Endodermal cell (in vitro differentiated cells): ENCODE data around the gene TF. TPM values are rescaled to one million over a fixed set of nuclear protein-coding genes. Genes with fewer than 3 reads are reported as not detected.

Experiments
- DNase-seq: peaks from one replicate; pipeline ENCODE4 v3.0.0-alpha.2; 2017
- H3K27ac ChIP-seq: 2 replicates; pipeline ENCODE4 v1.5.1; 2013; ENCODE audit warnings: mild to moderate bottlenecking, low read depth, low read length, moderate library complexity
- H3K27me3 ChIP-seq: 2 replicates; pipeline ENCODE4 v1.6.1; 2013; ENCODE audit warnings: mild to moderate bottlenecking, low read length, moderate library complexity; ENCODE audit not compliant: insufficient read depth, control insufficient read depth, poor library complexity, severe bottlenecking
- H3K36me3 ChIP-seq: 2 replicates; pipeline ENCODE4 v1.7.0; 2013; ENCODE audit warnings: mild to moderate bottlenecking, low read length, moderate library complexity; ENCODE audit not compliant: control insufficient read depth, insufficient read depth
- H3K4me1 ChIP-seq: one replicate; pipeline ENCODE4 v1.7.0; 2013; ENCODE audit warnings: low read length; ENCODE audit not compliant: control insufficient read depth, insufficient read depth
- H3K4me3 ChIP-seq: 2 replicates; pipeline ENCODE4 v1.5.1; 2013; ENCODE audit warnings: mild to moderate bottlenecking, low read length, moderate library complexity
- H3K9ac ChIP-seq: 2 replicates; pipeline ENCODE4 v1.6.1; 2013; ENCODE audit warnings: mild to moderate bottlenecking, low read length, moderate library complexity; ENCODE audit not compliant: poor library complexity, severe bottlenecking; ENCODE audit errors: extremely low read depth
- H3K9me3 ChIP-seq: 2 replicates; pipeline ENCODE4 v1.6.1; 2013; ENCODE audit warnings: mild to moderate bottlenecking, low read length, moderate library complexity; ENCODE audit not compliant: control insufficient read depth
- H3K27ac Mint-ChIP-seq: 2 replicates; pipeline ENCODE4 v1.8.0; 2020; ENCODE audit warnings: mixed read lengths
- H3K27me3 Mint-ChIP-seq: 2 replicates; pipeline ENCODE4 v1.8.0; 2021; ENCODE audit warnings: mild to moderate bottlenecking, mixed read lengths; ENCODE audit not compliant: insufficient read depth
- H3K36me3 Mint-ChIP-seq: 2 replicates; pipeline ENCODE4 v1.8.0; 2020; ENCODE audit warnings: low read depth, mixed read lengths
- H3K4me1 Mint-ChIP-seq: 2 replicates; pipeline ENCODE4 v1.8.0; 2020; ENCODE audit warnings: mixed read lengths
- H3K4me3 Mint-ChIP-seq: 2 replicates; pipeline ENCODE4 v1.8.0; 2020; ENCODE audit warnings: mild to moderate bottlenecking, moderate library complexity, mixed read lengths
- H3K9me3 Mint-ChIP-seq: 2 replicates; pipeline ENCODE4 v1.8.0; 2020; ENCODE audit warnings: mild to moderate bottlenecking, mixed read lengths
- CTCF ChIP-seq: fragments of 200-600 bp; sonication (generic); conservative IDR thresholded peaks from 2 replicates; pipeline ENCODE4 v1.5.0; 2021; ENCODE audit warnings: antibody characterized with exemption, mild to moderate bottlenecking
- WGBS, 2 experiments: methylation state at CpG; one replicate each; pipeline versions ENCODE4 v1.1.5 to v1.1.7; 2013; ENCODE audit warnings: missing lambda C conversion rate in 2 of 2, mixed read lengths in 1 of 2; ENCODE audit not compliant: insufficient coverage in 1 of 2, insufficient read length in 1 of 2; 5-methylcytosine and 5-hydroxymethylcytosine counted together
- total RNA-seq, 2 donors: library from RNA; stranded (reverse); fragmentation: NEBNext Ultra II Directional in 1 of 2; extraction: Animal tissue kit (Norgen Biotek cat#: 25700) in 1 of 2; gene quantifications; 2 replicates in 1 of 2; 3 replicates in 1 of 2; pipeline ENCODE4 v1.2.1, GENCODE V29; 2021

TF gene
- total RNA-seq, 2 donors from 2014 or later, result 0.40 to 3.0 TPM

- Mint-ChIP-seq H3K9me3 (no peaks in the 10 kb centered on the region), H3K27ac (no peak overlapping the region), H3K27me3 (peaks cover 14% of the 10 kb centered on the region), H3K36me3 (no peaks in the 10 kb centered on the region), H3K4me3 (no peak overlapping the region), H3K4me1 (no peaks in the 10 kb centered on the region)
- H3K4me3 ChIP-seq, result no peak overlapping the region
- H3K27me3 ChIP-seq, result no peaks in the 10 kb centered on the region
- WGBS, 2 experiments, result 70 to 87% methylated on average over 3 of the region's 3 CpGs
- no peak overlapping the region for H3K9ac ChIP-seq
- H3K36me3 ChIP-seq, result no peaks in the 10 kb centered on the region
- no peak overlapping the region for H3K27ac ChIP-seq
- DNase-seq, result peak; percentile 26
- no peak for TF ChIP-seq CTCF
- no peaks in the 10 kb centered on the region for H3K9me3 ChIP-seq
- H3K4me1 ChIP-seq, result no peaks in the 10 kb centered on the region
Measured at GRCh38 chr3:133699903-133700302, 46.3 kb upstream of the TF start.

GRCh38 chr3:133700351-133700750 is 45.8 kb upstream of the TF start:
- Mint-ChIP-seq H3K4me1 (peaks cover under 1% of the 10 kb centered on the region), H3K27me3 (peaks cover 14% of the 10 kb centered on the region), H3K36me3 (no peaks in the 10 kb centered on the region), H3K4me3 (no peak overlapping the region), H3K27ac (no peak overlapping the region), H3K9me3 (no peaks in the 10 kb centered on the region)
- 72 to 87% methylated on average over 2 to 6 of the region's 6 CpGs for WGBS, 2 experiments
- no peak overlapping the region for H3K9ac ChIP-seq
- H3K27me3 ChIP-seq, result no peaks in the 10 kb centered on the region
- no peaks in the 10 kb centered on the region for H3K36me3 ChIP-seq
- no peaks in the 10 kb centered on the region for H3K9me3 ChIP-seq
- H3K4me1 ChIP-seq, result no peaks in the 10 kb centered on the region
- no peak for DNase-seq
- no peak overlapping the region for H3K4me3 ChIP-seq
- TF ChIP-seq CTCF, result no peak
- no peak overlapping the region for H3K27ac ChIP-seq

DNA sequence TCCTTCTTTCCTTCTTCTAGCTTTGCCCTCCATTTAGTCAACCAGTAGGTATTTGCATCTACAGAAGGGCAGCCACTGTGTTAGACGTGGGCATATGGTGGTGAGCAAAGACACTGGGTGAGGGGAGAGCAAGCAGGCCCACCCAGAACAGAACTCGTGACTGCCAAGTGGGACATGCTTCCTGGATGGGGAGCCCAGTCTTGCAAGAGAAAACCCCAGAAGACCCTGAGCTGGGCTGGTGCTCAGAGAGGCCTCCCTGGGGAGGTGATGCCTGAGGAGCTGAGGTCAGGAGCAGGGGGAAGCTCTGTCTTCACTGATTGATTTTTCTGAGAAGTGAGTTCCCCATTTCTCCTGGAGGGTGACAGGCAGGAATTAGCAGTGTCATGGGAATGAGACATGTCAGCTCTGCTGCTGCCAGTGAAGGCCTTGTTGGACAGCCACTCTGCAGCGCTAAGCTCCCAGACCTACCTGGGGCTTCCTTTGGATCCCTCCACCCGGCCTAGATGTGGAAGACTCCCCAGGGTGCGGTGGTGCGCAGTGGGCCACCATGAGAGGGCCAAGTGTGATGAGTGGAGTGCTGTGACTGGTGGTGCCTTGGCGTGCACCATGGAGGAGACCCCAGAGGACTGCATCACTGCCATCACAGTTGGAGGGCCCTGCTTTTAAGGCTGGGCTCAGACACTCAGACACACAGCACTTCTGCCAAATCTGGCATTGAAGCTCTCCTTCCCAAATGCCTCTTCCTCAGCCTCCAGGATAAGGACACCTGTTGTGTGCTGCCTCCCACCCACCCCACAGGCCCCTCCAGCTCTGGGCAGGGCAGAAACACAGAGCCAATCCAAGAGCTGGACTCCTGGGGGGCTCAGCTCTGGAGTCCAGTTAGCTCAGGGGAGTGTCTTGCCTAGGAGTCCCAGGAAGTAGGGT is 44.5 kb upstream of the TF start:
- Histone ChIP-seq H3K27ac (no peak overlapping the region), H3K27me3 (peaks cover 9% of the 10 kb centered on the region), H3K9ac (no peak overlapping the region), H3K4me1 (no peaks in the 10 kb centered on the region), H3K9me3 (no peaks in the 10 kb centered on the region), H3K36me3 (no peaks in the 10 kb centered on the region), H3K4me3 (no peak overlapping the region)
- no peak overlapping the region for H3K27ac Mint-ChIP-seq
- DNase-seq, result peak; percentile 17
- TF ChIP-seq CTCF, result no peak
- 90 to 93% methylated on average over 2 to 7 of the region's 7 CpGs for WGBS, 2 experiments
- H3K4me1 Mint-ChIP-seq, result peaks cover 5% of the 10 kb centered on the region
- H3K4me3 Mint-ChIP-seq, result no peak overlapping the region
- H3K27me3 Mint-ChIP-seq, result peaks cover 16% of the 10 kb centered on the region
- no peaks in the 10 kb centered on the region for H3K9me3 Mint-ChIP-seq
- H3K36me3 Mint-ChIP-seq, result no peaks in the 10 kb centered on the region
